Activated naive CD8-positive, alpha-beta T cell treated with anti-CD3 and anti-CD28 coated beads, Interleukin-2, amount 10 ng/mL, durations not matched to agents 7 days and 5 days (primary cell): Measurements from ENCODE around the gene PID1. TPM values are rescaled to one million over a fixed set of nuclear protein-coding genes. Genes with fewer than 3 reads are reported as not detected.
"Not testable (repeated sequence)": the region's sequence is repeated elsewhere in the genome, so short reads cannot be mapped to it uniquely, and the experiment has no call there.

Experiments used
- ATAC-seq: fragments of 150-1000 bp; cut with Tn5 transposase; one replicate; pipeline ENCODE4 v1.10.0; 2021; ENCODE audit warnings: low read depth, moderate library complexity
- POLR2A ChIA-PET: fragments of 350-600 bp; sonication (Branson Sonifier 250); formaldehyde crosslinking; loops from one replicate; lab custom pipeline; 2021; ENCODE audit warnings: antibody characterized with exemption; lab: Charles Lee
- DNase-seq: peaks from one replicate; pipeline ENCODE4 v3.0.0; 2021
- H3K27ac Mint-ChIP-seq: one replicate; pipeline ENCODE4 v1.8.0; 2022; ENCODE audit warnings: mild to moderate bottlenecking, mixed read lengths
- H3K27me3 Mint-ChIP-seq: one replicate; pipeline ENCODE4 v1.8.0; 2022; ENCODE audit warnings: mild to moderate bottlenecking, moderate library complexity, mixed read lengths
- H3K36me3 Mint-ChIP-seq: one replicate; pipeline ENCODE4 v1.8.0; 2021; ENCODE audit warnings: mild to moderate bottlenecking, mixed read lengths
- H3K4me1 Mint-ChIP-seq: one replicate; pipeline ENCODE4 v1.8.0; 2021; ENCODE audit warnings: mixed read lengths
- H3K4me3 Mint-ChIP-seq: one replicate; pipeline ENCODE4 v1.8.0; 2022; ENCODE audit warnings: mild to moderate bottlenecking, moderate library complexity, mixed read lengths
- H3K9me3 Mint-ChIP-seq: one replicate; pipeline ENCODE4 v1.8.0; 2021; ENCODE audit warnings: mixed read lengths
- total RNA-seq, 2 experiments: library from RNA; stranded (reverse); gene quantifications; one replicate each; pipeline ENCODE4 v1.2.3, GENCODE V29; 2021

PID1 gene
- total RNA-seq, 2 experiments from 2014 or later, result 0.11 to 0.17 TPM

DNA sequence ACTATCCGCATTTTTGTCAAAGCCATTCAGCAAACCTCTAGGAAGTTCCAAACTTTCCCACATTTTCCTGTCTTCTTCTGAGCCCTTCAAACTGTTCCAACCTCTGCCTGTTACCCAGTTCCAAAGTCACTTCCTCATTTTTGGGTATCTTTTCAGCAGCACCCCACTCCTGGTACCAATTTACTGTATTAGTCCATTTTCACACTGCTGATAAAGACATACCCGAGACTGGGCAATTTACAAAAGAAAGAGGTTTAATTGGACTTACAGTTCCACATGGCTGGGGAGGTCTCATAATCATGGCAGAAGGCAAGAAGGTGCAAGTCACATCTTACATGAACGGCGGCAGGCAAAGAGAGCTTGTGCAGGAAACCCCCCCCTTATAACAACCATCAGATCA is 84.0 kb downstream of the PID1 start:
- H3K9me3 Mint-ChIP-seq, result peaks cover 15% of the 10 kb centered on the region
- H3K27me3 Mint-ChIP-seq, POLR2A ChIA-PET, DNase-seq, H3K36me3 Mint-ChIP-seq, H3K27ac Mint-ChIP-seq, H3K4me1 Mint-ChIP-seq, H3K4me3 Mint-ChIP-seq, ATAC-seq: not testable (repeated sequence)

DNA sequence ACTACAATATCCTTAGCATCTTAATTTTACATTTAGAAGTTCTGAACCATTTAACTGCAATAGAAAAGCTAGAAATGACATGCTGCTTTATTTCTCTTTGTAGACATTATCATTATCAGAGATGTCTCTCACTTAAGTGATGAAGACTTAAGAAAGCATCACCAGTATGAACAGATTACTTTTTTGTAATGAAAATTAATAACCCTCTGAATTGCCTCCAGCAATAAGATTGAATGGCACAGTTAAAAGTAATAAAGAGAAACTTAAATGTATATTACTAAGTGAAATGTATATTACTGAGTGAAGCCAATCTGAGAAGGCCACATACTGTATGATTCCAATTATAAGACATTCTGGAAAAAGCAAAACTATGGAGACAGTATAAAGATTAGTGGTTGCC is 89.4 kb downstream of the PID1 start:
- DNase-seq (no peak), ATAC-seq (no peak)
- Mint-ChIP-seq H3K4me1 (no peaks in the 10 kb centered on the region), H3K36me3 (no peaks in the 10 kb centered on the region), H3K27ac (no peak overlapping the region), H3K27me3 (no peaks in the 10 kb centered on the region), H3K4me3 (no peak overlapping the region), H3K9me3 (peaks cover 2% of the 10 kb centered on the region)
- POLR2A ChIA-PET, result no interaction called here

DNA sequence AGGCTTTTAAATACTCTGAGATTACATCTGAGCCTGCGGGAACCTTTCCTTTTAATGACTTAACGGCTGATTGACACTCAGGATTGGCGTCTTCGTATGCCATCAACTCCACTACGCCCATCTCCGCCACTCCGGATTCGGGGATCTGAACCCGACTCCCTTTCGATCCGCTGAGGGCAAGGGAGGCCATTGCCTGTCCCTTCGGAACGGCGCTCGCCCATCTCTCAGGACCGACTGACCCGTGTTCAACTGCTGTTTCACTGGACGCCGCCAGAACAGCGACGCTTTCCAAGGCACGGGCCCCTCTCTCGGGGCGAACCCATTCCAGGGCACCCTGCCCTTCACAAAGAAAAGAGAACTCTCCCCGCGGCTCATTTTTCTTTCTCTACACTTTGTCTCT is 90.4 kb downstream of the PID1 start:
- ATAC-seq, result no peak
- no peak for DNase-seq
- Mint-ChIP-seq H3K36me3 (no peaks in the 10 kb centered on the region), H3K9me3 (peaks cover 1% of the 10 kb centered on the region), H3K27me3 (no peaks in the 10 kb centered on the region), H3K4me1 (no peaks in the 10 kb centered on the region), H3K4me3 (no peak overlapping the region), H3K27ac (no peak overlapping the region)
- POLR2A ChIA-PET, result no interaction called here

DNA sequence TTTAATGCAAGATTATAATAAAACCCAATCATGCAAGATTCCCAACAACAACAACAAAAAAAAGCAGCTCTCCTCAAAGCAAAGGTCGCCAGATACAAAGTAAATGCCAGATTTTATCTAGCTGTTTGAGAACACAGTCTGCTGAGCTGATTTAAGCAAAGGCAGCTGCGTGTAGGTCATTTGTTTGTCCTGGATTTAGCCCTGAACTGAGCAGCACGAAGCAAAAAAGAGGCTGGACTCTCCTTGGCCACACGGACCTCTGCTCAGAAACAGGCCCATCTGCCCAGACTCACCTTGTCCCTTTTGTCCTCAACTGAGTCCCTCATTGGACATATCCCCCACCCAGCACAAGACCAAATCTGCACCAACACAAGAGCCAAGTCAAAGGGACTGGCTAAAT is 91.5 kb downstream of the PID1 start:
- no peak for ATAC-seq
- no peak for DNase-seq
- Mint-ChIP-seq H3K4me1 (no peaks in the 10 kb centered on the region), H3K9me3 (no peaks in the 10 kb centered on the region), H3K27me3 (no peaks in the 10 kb centered on the region), H3K4me3 (no peak overlapping the region), H3K36me3 (no peaks in the 10 kb centered on the region), H3K27ac (no peak overlapping the region)
- POLR2A ChIA-PET, result no interaction called here

DNA sequence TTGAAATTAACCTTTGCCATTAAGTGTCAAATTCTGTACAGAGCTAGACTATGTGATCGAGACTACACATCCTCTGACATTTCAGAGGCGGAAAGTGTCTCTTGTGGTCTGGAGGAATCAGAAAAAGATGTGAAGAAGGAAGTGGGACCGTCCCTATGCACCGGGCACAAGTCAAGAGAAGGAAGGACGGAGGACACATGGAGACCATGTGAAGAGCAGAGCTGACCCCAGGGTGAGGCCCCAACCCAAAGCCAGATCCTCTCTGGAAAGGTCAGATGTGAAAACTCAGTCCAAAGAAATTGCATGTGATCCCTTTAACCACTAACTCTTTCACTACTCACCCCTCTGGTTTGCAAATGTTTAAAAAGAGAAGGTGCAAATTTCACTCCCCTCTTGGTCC is 92.4 kb downstream of the PID1 start:
- no peak for ATAC-seq
- Mint-ChIP-seq H3K27ac (no peak overlapping the region), H3K27me3 (no peaks in the 10 kb centered on the region), H3K9me3 (no peaks in the 10 kb centered on the region), H3K4me3 (no peak overlapping the region), H3K36me3 (no peaks in the 10 kb centered on the region), H3K4me1 (no peaks in the 10 kb centered on the region)
- POLR2A ChIA-PET, result no interaction called here
- DNase-seq, result no peak

DNA sequence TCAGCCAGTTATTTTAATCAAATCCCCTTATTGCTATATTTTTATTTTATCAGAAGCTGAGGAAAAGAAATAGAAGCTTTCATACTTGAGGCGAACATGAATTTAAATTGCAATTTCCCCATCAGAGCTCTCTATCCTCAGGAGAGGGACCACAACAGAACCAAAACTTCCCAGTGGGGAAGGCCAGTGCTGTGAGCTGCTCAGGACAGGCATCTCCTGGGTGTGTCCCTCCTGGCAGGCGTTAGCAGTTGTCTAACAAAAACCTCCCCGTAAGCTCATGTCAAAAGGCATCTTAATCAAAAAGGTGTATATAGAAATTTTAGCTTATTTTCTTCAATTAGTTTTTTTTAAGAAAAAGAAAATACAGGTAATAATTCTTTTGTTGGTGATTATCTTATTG is 93.0 kb downstream of the PID1 start:
- Mint-ChIP-seq H3K36me3 (no peaks in the 10 kb centered on the region), H3K27ac (no peak overlapping the region), H3K4me3 (no peak overlapping the region), H3K27me3 (no peaks in the 10 kb centered on the region), H3K4me1 (no peaks in the 10 kb centered on the region), H3K9me3 (no peaks in the 10 kb centered on the region)
- ATAC-seq (no peak), DNase-seq (no peak)
- POLR2A ChIA-PET, result no interaction called here

DNA sequence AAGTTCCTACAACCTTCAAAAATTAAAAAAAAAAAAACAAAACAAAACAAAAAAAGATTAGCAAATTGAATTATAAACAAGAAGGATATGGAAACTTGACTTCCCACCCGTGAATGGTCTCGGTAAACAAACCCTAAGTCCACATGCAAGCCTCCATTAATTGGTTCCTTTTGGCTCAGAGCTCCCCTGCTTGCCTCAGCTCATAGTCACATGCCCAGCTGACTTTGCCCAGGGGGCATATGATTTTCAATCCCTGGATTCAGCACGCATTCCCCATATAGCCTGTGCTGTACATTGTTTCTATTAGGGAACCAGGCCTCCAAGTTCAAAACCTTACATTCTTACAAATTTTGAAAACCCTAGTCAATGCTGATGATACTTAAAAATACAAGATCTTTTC is 95.0 kb downstream of the PID1 start:
- H3K27me3 Mint-ChIP-seq, result no peaks in the 10 kb centered on the region
- H3K9me3 Mint-ChIP-seq, result no peaks in the 10 kb centered on the region
- DNase-seq (no peak), ATAC-seq (no peak)
- H3K4me1 Mint-ChIP-seq, result no peaks in the 10 kb centered on the region
- no peaks in the 10 kb centered on the region for H3K36me3 Mint-ChIP-seq
- POLR2A ChIA-PET, result no interaction called here
- H3K4me3 Mint-ChIP-seq, result no peak overlapping the region
- no peak overlapping the region for H3K27ac Mint-ChIP-seq

DNA sequence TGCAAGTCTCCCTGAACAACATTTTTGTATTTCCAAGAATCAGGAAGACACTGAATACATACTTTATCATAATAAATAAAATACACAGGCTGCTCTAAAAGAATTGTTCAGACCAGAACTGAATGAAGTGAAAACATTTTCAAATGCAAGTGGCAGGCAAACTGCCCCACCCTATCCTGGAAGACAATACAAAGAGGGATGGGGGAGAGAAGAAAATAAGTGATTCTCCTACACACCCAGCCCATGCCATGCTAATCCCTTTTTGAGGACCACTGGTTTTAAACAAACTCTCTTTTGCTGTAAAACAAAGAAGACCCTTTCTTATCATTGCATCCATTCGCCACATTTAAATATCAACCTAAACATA is 95.6 kb downstream of the PID1 start:
- POLR2A ChIA-PET, result no interaction called here
- Mint-ChIP-seq H3K27ac (no peak overlapping the region), H3K27me3 (no peaks in the 10 kb centered on the region), H3K36me3 (no peaks in the 10 kb centered on the region), H3K4me1 (no peaks in the 10 kb centered on the region), H3K4me3 (no peak overlapping the region), H3K9me3 (no peaks in the 10 kb centered on the region)
- no peak for DNase-seq
- ATAC-seq, result no peak

DNA sequence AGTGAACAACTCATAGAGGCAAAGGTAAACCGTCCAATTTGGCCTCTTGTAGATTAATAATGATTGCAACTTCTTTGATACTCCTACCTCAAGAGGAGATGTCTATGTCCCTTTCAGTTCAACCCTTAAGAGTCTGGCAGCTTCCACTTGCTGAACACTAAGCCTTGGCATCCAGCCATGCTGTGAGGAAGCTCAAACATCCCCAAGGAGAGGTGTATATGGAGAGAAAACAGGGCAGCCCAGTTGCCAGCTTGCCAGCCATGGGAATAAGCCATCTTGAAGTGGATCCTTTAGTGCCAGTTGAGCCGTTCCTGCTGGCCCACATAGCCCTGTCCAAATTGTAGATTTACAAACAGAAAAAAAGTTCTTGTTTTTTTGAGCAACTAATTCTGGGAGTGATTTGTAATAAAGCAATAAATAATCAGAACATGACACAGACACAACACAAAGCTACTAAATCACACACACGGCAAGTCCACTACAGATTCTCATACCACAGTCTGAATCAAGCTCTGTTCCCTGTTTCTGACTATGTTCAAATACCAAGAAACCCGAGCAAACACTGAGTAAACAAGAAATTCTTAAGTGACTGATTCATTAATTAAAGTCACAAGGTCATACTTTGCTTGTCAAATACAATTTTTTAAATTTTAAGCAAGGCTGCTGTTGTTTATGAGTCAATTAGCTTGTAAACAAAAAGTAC is 96.1 kb downstream of the PID1 start:
- no peaks in the 10 kb centered on the region for H3K9me3 Mint-ChIP-seq
- ATAC-seq, result no peak
- no peaks in the 10 kb centered on the region for H3K4me1 Mint-ChIP-seq
- H3K4me3 Mint-ChIP-seq, result no peak overlapping the region
- no peaks in the 10 kb centered on the region for H3K36me3 Mint-ChIP-seq
- H3K27ac Mint-ChIP-seq, result no peak overlapping the region
- POLR2A ChIA-PET, result no interaction called here
- H3K27me3 Mint-ChIP-seq, result no peaks in the 10 kb centered on the region
- DNase-seq, result no peak

DNA sequence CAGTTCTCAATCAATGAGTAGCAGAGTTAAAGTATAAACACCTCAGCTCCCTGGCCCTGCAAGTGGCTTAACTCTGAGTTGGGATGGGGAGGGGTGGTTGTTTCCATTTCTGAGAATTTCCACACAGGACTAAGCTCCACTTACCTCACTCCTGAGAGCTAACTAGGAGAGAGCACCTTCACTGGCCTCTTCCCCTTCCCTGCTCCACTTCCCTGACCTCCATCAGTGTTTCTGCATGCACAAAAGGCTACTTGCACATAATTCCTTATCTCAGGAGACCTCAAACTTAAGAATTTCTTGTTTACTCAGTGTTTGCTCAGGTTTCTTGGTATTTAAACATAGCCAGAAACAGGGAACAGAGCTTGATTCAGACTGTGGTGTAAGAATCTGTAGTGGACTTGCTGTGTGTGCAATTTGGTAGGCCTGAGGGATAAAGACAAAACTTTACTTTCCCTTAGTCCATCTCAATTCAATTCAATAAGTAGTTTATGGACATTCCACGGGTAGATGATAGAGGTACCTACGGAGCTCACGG is 97.2 kb downstream of the PID1 start:
- Mint-ChIP-seq H3K4me1 (no peaks in the 10 kb centered on the region), H3K9me3 (no peaks in the 10 kb centered on the region), H3K36me3 (no peaks in the 10 kb centered on the region), H3K4me3 (no peak overlapping the region), H3K27ac (no peak overlapping the region), H3K27me3 (no peaks in the 10 kb centered on the region)
- DNase-seq (no peak), ATAC-seq (no peak)
- POLR2A ChIA-PET, result no interaction called here

DNA sequence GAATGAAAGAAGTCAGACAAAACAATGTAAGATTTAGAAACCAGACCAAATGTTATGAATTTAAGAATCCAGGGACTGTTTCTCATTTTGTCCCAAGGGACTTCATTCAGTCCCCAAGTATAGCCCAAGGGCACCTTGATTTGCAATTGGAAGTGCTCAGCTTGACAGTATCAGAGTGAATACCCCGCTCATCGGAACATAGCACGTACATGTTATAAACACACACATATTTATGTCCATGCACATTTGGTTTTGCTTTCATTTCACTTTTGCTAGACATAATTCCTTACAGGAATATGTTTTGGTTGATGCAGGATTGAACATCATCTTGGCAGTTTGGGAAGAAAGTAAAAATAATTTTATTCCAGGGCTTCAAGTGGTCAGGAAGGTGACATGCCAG is 100.2 kb downstream of the PID1 start:
- no peaks in the 10 kb centered on the region for H3K9me3 Mint-ChIP-seq
- DNase-seq (no peak), ATAC-seq (no peak)
- POLR2A ChIA-PET, result no interaction called here
- H3K36me3 Mint-ChIP-seq, result no peaks in the 10 kb centered on the region
- H3K27ac Mint-ChIP-seq, result no peak overlapping the region
- H3K4me3 Mint-ChIP-seq, result no peak overlapping the region
- no peaks in the 10 kb centered on the region for H3K4me1 Mint-ChIP-seq
- H3K27me3 Mint-ChIP-seq, result no peaks in the 10 kb centered on the region

DNA sequence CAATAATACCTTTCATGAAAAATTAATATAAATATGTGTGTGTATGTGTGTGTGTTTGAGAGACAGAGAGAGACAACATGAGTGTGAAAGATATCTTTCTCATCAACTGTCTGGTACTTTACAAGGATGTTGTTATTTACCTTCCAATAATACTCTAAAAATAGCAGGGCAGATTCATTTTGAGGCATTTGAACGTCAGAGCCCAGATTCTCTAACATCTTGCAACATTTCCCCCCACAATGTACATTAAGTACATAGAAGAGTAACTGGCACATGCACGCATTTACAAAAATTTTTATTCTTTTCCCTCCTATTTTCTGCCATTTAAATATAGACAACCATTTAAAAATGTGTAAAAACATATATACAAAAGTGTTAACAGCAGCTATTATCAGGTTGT is 100.9 kb downstream of the PID1 start:
- H3K4me3 Mint-ChIP-seq, result no peak overlapping the region
- DNase-seq (no peak), ATAC-seq (no peak)
- H3K27me3 Mint-ChIP-seq, result no peaks in the 10 kb centered on the region
- no peaks in the 10 kb centered on the region for H3K9me3 Mint-ChIP-seq
- no peak overlapping the region for H3K27ac Mint-ChIP-seq
- POLR2A ChIA-PET, result no interaction called here
- no peaks in the 10 kb centered on the region for H3K4me1 Mint-ChIP-seq
- no peaks in the 10 kb centered on the region for H3K36me3 Mint-ChIP-seq

DNA sequence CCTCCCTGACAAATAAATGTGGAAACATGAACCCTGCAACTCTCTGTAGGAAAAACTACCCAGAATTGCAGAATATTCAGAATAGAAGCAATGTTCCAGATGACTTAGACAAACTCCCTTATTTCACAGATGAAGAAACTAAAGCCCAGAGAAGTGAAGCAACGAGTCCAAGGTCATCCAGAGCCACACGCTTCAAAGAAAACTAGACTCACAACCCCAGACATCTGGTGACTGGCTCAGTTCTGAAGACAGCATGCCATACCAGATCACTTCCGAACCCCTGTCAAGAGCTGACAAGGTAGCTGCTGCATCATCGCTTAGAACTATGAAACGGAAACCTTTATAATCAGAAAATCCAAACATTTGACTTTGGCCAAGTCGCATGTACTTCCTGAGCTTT is 101.3 kb downstream of the PID1 start:
- H3K9me3 Mint-ChIP-seq, result no peaks in the 10 kb centered on the region
- H3K36me3 Mint-ChIP-seq, result no peaks in the 10 kb centered on the region
- no peaks in the 10 kb centered on the region for H3K27me3 Mint-ChIP-seq
- no peak for ATAC-seq
- H3K27ac Mint-ChIP-seq, result no peak overlapping the region
- no peaks in the 10 kb centered on the region for H3K4me1 Mint-ChIP-seq
- no peak overlapping the region for H3K4me3 Mint-ChIP-seq
- POLR2A ChIA-PET, result no interaction called here
- DNase-seq, result no peak

DNA sequence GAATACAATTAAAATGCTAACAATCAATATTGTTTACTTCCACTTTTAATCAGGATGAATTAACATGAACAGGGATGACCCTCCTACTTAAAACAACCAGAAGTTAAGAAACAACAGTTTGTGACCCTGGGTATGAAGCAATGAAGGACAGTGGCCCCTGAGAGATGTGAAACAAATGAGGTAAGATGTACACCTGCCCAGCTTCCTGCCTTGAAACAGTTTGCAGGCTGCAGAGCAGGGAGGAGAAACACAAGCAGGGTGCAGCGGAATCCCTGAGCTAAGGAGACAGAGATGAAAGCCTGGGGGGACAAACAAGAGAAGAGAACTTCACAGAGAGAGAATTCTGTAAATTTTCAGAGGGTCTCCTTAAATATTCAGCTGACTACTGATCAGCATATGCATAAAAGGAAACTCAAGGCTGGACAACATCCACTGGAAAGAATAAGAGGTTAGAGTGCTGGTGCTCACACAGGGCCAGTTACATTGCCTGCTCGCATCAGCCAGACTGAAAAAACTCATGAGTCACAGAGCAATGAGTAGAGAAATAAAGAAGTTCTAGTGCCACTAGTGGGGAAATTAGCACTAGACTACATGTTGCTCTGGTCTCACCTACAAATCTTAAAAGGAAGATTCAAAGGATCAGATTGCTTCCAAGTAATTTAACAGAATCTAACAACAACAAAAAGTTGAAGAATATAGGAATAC is 106.4 kb downstream of the PID1 start:
- no peak overlapping the region for H3K27ac Mint-ChIP-seq
- H3K4me1 Mint-ChIP-seq, result no peaks in the 10 kb centered on the region
- H3K36me3 Mint-ChIP-seq, result no peaks in the 10 kb centered on the region
- H3K9me3 Mint-ChIP-seq, result no peaks in the 10 kb centered on the region
- H3K4me3 Mint-ChIP-seq, result no peak overlapping the region
- DNase-seq (no peak), ATAC-seq (no peak)
- H3K27me3 Mint-ChIP-seq, result no peaks in the 10 kb centered on the region
- POLR2A ChIA-PET, result no interaction called here
